ENCODE data around the gene PIP5K1A. TPM values are rescaled to one million over a fixed set of nuclear protein-coding genes. Genes with fewer than 3 reads are reported as not detected.
A peak's percentile ranks its signal among the peaks of the same experiment; 100 is the strongest.
"Not testable (repeated sequence)": the region's sequence is repeated elsewhere in the genome, so short reads cannot be mapped to it uniquely, and the experiment has no call there.

PIP5K1A gene
- total RNA-seq, 1 donor from 2014 or later = 12.0 TPM

GRCh38 chr1:151251656-151252470 is 53.5 kb downstream of the PIP5K1A start:
- DNase-seq (ENCODE audit: low spot score) = peak; percentile 57

GRCh38 chr1:151254217-151255213 is 56.2 kb downstream of the PIP5K1A start, which contains the start of gene PSMD4:
TSS of gene PSMD4 (plus strand) at chr1:151254734. CDS start at chr1:151254783, 49 bp downstream.
- ATAC-seq = peak; percentile 96
- DNase-seq (ENCODE audit: low spot score) = peak; percentile 96

More at GRCh38 chr1:151251656-151252470, 53.5 kb downstream of the PIP5K1A start:
- ATAC-seq = peak; percentile 73

- ATAC-seq (no peak), DNase-seq (ENCODE audit: low spot score) (no peak)
Observed at GRCh38 chr1:151255381-151255780, 57.0 kb downstream of the PIP5K1A start.

- DNase-seq (ENCODE audit: low spot score) (no peak), ATAC-seq (no peak)
Observed at GRCh38 chr1:151259351-151259750, 61.0 kb downstream of the PIP5K1A start.

- DNase-seq (ENCODE audit: low spot score) = peak; percentile 88
- peak; percentile 88 for ATAC-seq
Observed at GRCh38 chr1:151265446-151266236, 67.3 kb downstream of the PIP5K1A start.

GRCh38 chr1:151266315-151266714 is 68.0 kb downstream of the PIP5K1A start:
- DNase-seq (ENCODE audit: low spot score) (peak; percentile 84), ATAC-seq (peak; percentile 85)

- ATAC-seq (no peak), DNase-seq (ENCODE audit: low spot score) (no peak)
Observed at GRCh38 chr1:151266821-151267220, 68.5 kb downstream of the PIP5K1A start.

- DNase-seq (ENCODE audit: low spot score) (no peak), ATAC-seq (no peak)
Observed at GRCh38 chr1:151267760-151268159, 69.4 kb downstream of the PIP5K1A start.

- peak; percentile 57 for ATAC-seq
- no peak for DNase-seq (ENCODE audit: low spot score)
Observed at GRCh38 chr1:151273924-151274466, 75.6 kb downstream of the PIP5K1A start.

- DNase-seq (ENCODE audit: low spot score); ATAC-seq: not testable (repeated sequence)
Observed at GRCh38 chr1:151275341-151275740, 77.0 kb downstream of the PIP5K1A start.

- ATAC-seq (no peak), DNase-seq (ENCODE audit: low spot score) (no peak)
Observed at GRCh38 chr1:151277249-151277648, 78.9 kb downstream of the PIP5K1A start.

- peak; percentile 96 for DNase-seq (ENCODE audit: low spot score)
- ATAC-seq = peak; percentile 76
Observed at GRCh38 chr1:151281225-151281968, 83.0 kb downstream of the PIP5K1A start.

- DNase-seq (ENCODE audit: low spot score) (peak; percentile 100), ATAC-seq (peak; percentile 83)
Observed at GRCh38 chr1:151281969-151282882, 83.9 kb downstream of the PIP5K1A start, which contains the start of gene ZNF687. TSS of gene ZNF687 (plus strand) at chr1:151282299. CDS start at chr1:151286292, 3,993 bp downstream.

- ATAC-seq (peak; percentile 0), DNase-seq (ENCODE audit: low spot score) (peak; percentile 61)
Observed at GRCh38 chr1:151282883-151283725, 84.8 kb downstream of the PIP5K1A start.

- DNase-seq (ENCODE audit: low spot score) (no peak), ATAC-seq (no peak)
Observed at GRCh38 chr1:151284013-151284577, 85.7 kb downstream of the PIP5K1A start.

GRCh38 chr1:151286619-151287340 is 88.4 kb downstream of the PIP5K1A start:
- ATAC-seq = no peak
- DNase-seq (ENCODE audit: low spot score) = no peak
